ENCODE measurements around the gene ADD3.

Gene ADD3

GRCh38 chr10:110076559-110077318 is 69.0 kb downstream of the ADD3 start:
- intact Hi-C loops (cut with DNase I), result loop anchor here (2.0 kb wide), 1 partner anchor 70 kb away; the partner anchor contains the start of gene ADD3
- DNase-seq, result peak in 1 of 42 donors; percentile 39

- intact Hi-C loops (cut with DNase I), result loop anchor here (2.0 kb wide), 1 partner anchor 71 kb away; the partner anchor contains the start of gene ADD3
- peak in 38 of 42 donors; percentile 23 to 84 (median 60) for DNase-seq
Measured at GRCh38 chr10:110077436-110078130, 69.8 kb downstream of the ADD3 start.

- intact Hi-C loops (cut with DNase I), result no loop called here
- DNase-seq, result no peak
Measured at GRCh38 chr10:110078317-110078716, 70.5 kb downstream of the ADD3 start.

GRCh38 chr10:110081911-110082310 is 74.1 kb downstream of the ADD3 start:
- peak in 34 of 42 donors; percentile 9 to 85 (median 54) for DNase-seq
- intact Hi-C loops (cut with DNase I), result no loop called here

GRCh38 chr10:110083884-110084283 is 76.1 kb downstream of the ADD3 start:
- no peak for DNase-seq
- intact Hi-C loops (cut with DNase I), result no loop called here

GRCh38 chr10:110087682-110088081 is 79.9 kb downstream of the ADD3 start:
- intact Hi-C loops (cut with DNase I), result no loop called here

GRCh38 chr10:110088367-110089104 is 80.8 kb downstream of the ADD3 start:
- intact Hi-C loops (cut with DNase I), result no loop called here
- DNase-seq, result peak in 2 of 42 donors; percentile 22 to 34

More at GRCh38 chr10:110087682-110088081, 79.9 kb downstream of the ADD3 start:
- no peak for DNase-seq

GRCh38 chr10:110091830-110092229 is 84.0 kb downstream of the ADD3 start:
- no peak for DNase-seq
- intact Hi-C loops (cut with DNase I), result no loop called here

- DNase-seq, result no peak
- intact Hi-C loops (cut with DNase I), result no loop called here
Measured at GRCh38 chr10:110093722-110094121, 85.9 kb downstream of the ADD3 start.

GRCh38 chr10:110094786-110095185 is 87.0 kb downstream of the ADD3 start:
- intact Hi-C loops (cut with DNase I), result no loop called here
- DNase-seq, result no peak

- intact Hi-C loops (cut with DNase I), result no loop called here
- DNase-seq, result no peak
Measured at GRCh38 chr10:110101464-110102144, 93.8 kb downstream of the ADD3 start.

- no peak for DNase-seq
- intact Hi-C loops (cut with DNase I), result no loop called here
Measured at GRCh38 chr10:110103921-110104461, 96.2 kb downstream of the ADD3 start.

GRCh38 chr10:110105873-110106272 is 98.1 kb downstream of the ADD3 start:
- intact Hi-C loops (cut with DNase I), result no loop called here
- DNase-seq, result no peak

GRCh38 chr10:110107430-110107829 is 99.6 kb downstream of the ADD3 start:
- no peak for DNase-seq

GRCh38 chr10:110107887-110108286 is 100.1 kb downstream of the ADD3 start:
- intact Hi-C loops (cut with DNase I), result no loop called here
- no peak for DNase-seq

More at GRCh38 chr10:110107430-110107829, 99.6 kb downstream of the ADD3 start:
- intact Hi-C loops (cut with DNase I), result no loop called here

GRCh38 chr10:110109511-110109910 is 101.7 kb downstream of the ADD3 start:
- intact Hi-C loops (cut with DNase I), result no loop called here
- no peak for DNase-seq

- intact Hi-C loops (cut with DNase I), result no loop called here
Measured at GRCh38 chr10:110110338-110110737, 102.6 kb downstream of the ADD3 start.

GRCh38 chr10:110113670-110114337 is 106.0 kb downstream of the ADD3 start:
- no peak for DNase-seq
- intact Hi-C loops (cut with DNase I), result no loop called here

More at GRCh38 chr10:110110338-110110737, 102.6 kb downstream of the ADD3 start:
- DNase-seq, result no peak
